Posterior cingulate gyrus (tissue), 11 donors: ENCODE measurements around the gene LRRK1.

Source experiments
- DNase-seq, 10 donors: peaks; one replicate each; pipeline versions ENCODE4 v3.0.0 to v3.0.0-alpha.2; 2020 to 2021; ENCODE audit warnings: mixed read lengths in 3 of 10
- intact Hi-C: fragments of 100-400 bp; cut with DNase I; formaldehyde crosslinking; loops from one replicate; pipeline ENCODE4 v1.15.1; 2023

LRRK1 gene

GRCh38 chr15:101001056-101001455 lies 81.9 kb downstream of the LRRK1 start:
- intact Hi-C loops, result no loop called here

GRCh38 chr15:101001796-101002195 lies 82.6 kb downstream of the LRRK1 start:
- DNase-seq, result peak in 1 of 10 donors; percentile 70
- intact Hi-C loops, result no loop called here

More at GRCh38 chr15:101001056-101001455, 81.9 kb downstream of the LRRK1 start:
- no peak for DNase-seq

- DNase-seq, result no peak
- intact Hi-C loops, result no loop called here
Observed at GRCh38 chr15:101003081-101003480, 83.9 kb downstream of the LRRK1 start.

GRCh38 chr15:101003706-101004105 lies 84.5 kb downstream of the LRRK1 start:
- peak in 1 of 10 donors; percentile 39 for DNase-seq
- intact Hi-C loops, result no loop called here

- DNase-seq, result no peak
- intact Hi-C loops, result no loop called here
Observed at GRCh38 chr15:101004500-101004899, 85.3 kb downstream of the LRRK1 start.

GRCh38 chr15:101004986-101005747 lies 86.0 kb downstream of the LRRK1 start:
- peak in 1 of 10 donors; percentile 32 for DNase-seq

GRCh38 chr15:101006931-101007691 lies 88.0 kb downstream of the LRRK1 start:
- intact Hi-C loops, result loop anchor here (1.0 to 5.0 kb wide), 4 partner anchors 89 to 665 kb away; partner anchors contain the start of gene ADAMTS17
- DNase-seq, result peak; percentile 52 to 95 (median 78)

More at GRCh38 chr15:101004986-101005747, 86.0 kb downstream of the LRRK1 start:
- intact Hi-C loops, result loop anchor here (5.0 kb wide), 1 partner anchor 663 kb away; the partner anchor contains the start of gene ADAMTS17

GRCh38 chr15:101008158-101009139 lies 89.3 kb downstream of the LRRK1 start:
- intact Hi-C loops, result loop anchor here (5.0 kb wide), 1 partner anchor 666 kb away; the partner anchor contains the start of gene ADAMTS17
- peak; percentile 50 to 96 (median 70) for DNase-seq

- no peak for DNase-seq
Observed at GRCh38 chr15:101009176-101009575, 90.0 kb downstream of the LRRK1 start.

GRCh38 chr15:101010781-101011180 lies 91.6 kb downstream of the LRRK1 start:
- DNase-seq, result no peak
- intact Hi-C loops, result no loop called here

More at GRCh38 chr15:101009176-101009575, 90.0 kb downstream of the LRRK1 start:
- intact Hi-C loops, result loop anchor here (5.0 kb wide), 1 partner anchor 667 kb away; the partner anchor contains the start of gene ADAMTS17

- DNase-seq, result no peak
- intact Hi-C loops, result no loop called here
Observed at GRCh38 chr15:101012326-101013200, 93.4 kb downstream of the LRRK1 start.

GRCh38 chr15:101013201-101013550 lies 94.0 kb downstream of the LRRK1 start:
- no peak for DNase-seq
- intact Hi-C loops, result no loop called here

GRCh38 chr15:101013769-101014675 lies 94.9 kb downstream of the LRRK1 start:
- DNase-seq, result peak in 1 of 10 donors; percentile 80
- intact Hi-C loops, result no loop called here

GRCh38 chr15:101014921-101015841 lies 96.0 kb downstream of the LRRK1 start:
- DNase-seq, result peak; percentile 52 to 96 (median 84)
- intact Hi-C loops, result loop anchor here (1.0 kb wide), 1 partner anchor 243 kb away; no protein-coding TSS in a partner anchor

GRCh38 chr15:101016581-101016980 lies 97.4 kb downstream of the LRRK1 start:
- intact Hi-C loops, result no loop called here
- DNase-seq, result peak in 1 of 10 donors; percentile 5

- intact Hi-C loops, result no loop called here
- no peak for DNase-seq
Observed at GRCh38 chr15:101017093-101017754, 98.1 kb downstream of the LRRK1 start.
